HepG2 (cell line): Measurements from ENCODE around the gene TNP2. TPM values are rescaled to one million over a fixed set of nuclear protein-coding genes. Genes with fewer than 3 reads are reported as not detected.

Source experiments
- AFF4 ChIP-seq: sonication (generic); formaldehyde crosslinking; IDR thresholded peaks from 2 replicates; pipeline ENCODE4 v1.4.0; 2020; ENCODE audit warnings: missing genetic modification reagents
- CEBPZ ChIP-seq: IDR thresholded peaks from 2 replicates; pipeline ENCODE4 v1.6.1; 2012; ENCODE audit warnings: low read length, improper control_type of control experiment
- EHMT2 ChIP-seq: fragments of 200-600 bp; sonication (generic); IDR thresholded peaks from 2 replicates; pipeline ENCODE4 v1.7.0; 2017; ENCODE audit warnings: antibody characterized with exemption, low read depth, low read length, borderline replicate concordance
- FOXM1 ChIP-seq: sonication (generic); formaldehyde crosslinking; IDR thresholded peaks from 2 replicates; pipeline ENCODE4 v1.5.0; 2020; ENCODE audit warnings: missing genetic modification reagents
- HOXA5 ChIP-seq: sonication (generic); formaldehyde crosslinking; IDR thresholded peaks from 2 replicates; pipeline ENCODE4 v1.4.0; 2020; ENCODE audit warnings: missing genetic modification reagents
- MAFF ChIP-seq: IDR thresholded peaks from 2 replicates; pipeline ENCODE4 v1.6.1; 2011; ENCODE audit warnings: low read depth, low read length, improper control_type of control experiment
- NCOA1 ChIP-seq: sonication (generic); formaldehyde crosslinking; IDR thresholded peaks from 2 replicates; pipeline ENCODE4 v1.9.0; 2021; ENCODE audit warnings: missing genetic modification reagents
- NFIC ChIP-seq: IDR thresholded peaks from 2 replicates; pipeline ENCODE4 v1.6.1; 2012; ENCODE audit warnings: mild to moderate bottlenecking, low read length, inconsistent platforms
- PAX8 ChIP-seq: sonication (generic); formaldehyde crosslinking; IDR thresholded peaks from 2 replicates; pipeline ENCODE4 v1.8.0; 2022; ENCODE audit warnings: mild to moderate bottlenecking, missing genetic modification reagents, borderline replicate concordance
- POLR2A ChIP-seq, 2 experiments: IDR thresholded peaks; 2 replicates each; pipeline ENCODE4 v1.6.1; 2011; ENCODE audit warnings: low read depth in 2 of 2, low read length in 2 of 2, mild to moderate bottlenecking in 1 of 2, moderate library complexity in 1 of 2; ENCODE audit not compliant: insufficient read depth in 1 of 2
- PRDM15 ChIP-seq: sonication (generic); formaldehyde crosslinking; IDR thresholded peaks from 2 replicates; pipeline ENCODE4 v1.4.0; 2020; ENCODE audit warnings: missing genetic modification reagents
- PRMT3 ChIP-seq: sonication (generic); formaldehyde crosslinking; IDR thresholded peaks from 2 replicates; pipeline ENCODE4 v1.8.1; 2022; ENCODE audit warnings: low read depth, mild to moderate bottlenecking, moderate library complexity, missing genetic modification reagents, borderline replicate concordance
- SOX5 ChIP-seq: IDR thresholded peaks from 2 replicates; pipeline ENCODE4 v1.6.1; 2016; ENCODE audit warnings: borderline replicate concordance
- ZBTB21 ChIP-seq: sonication (generic); formaldehyde crosslinking; IDR thresholded peaks from 2 replicates; pipeline ENCODE4 v1.4.0; 2020; ENCODE audit warnings: missing genetic modification reagents
- ZC3H4 ChIP-seq: sonication (generic); formaldehyde crosslinking; IDR thresholded peaks from 2 replicates; pipeline ENCODE4 v1.4.0; 2020; ENCODE audit warnings: missing genetic modification reagents, borderline replicate concordance
- ZNF335 ChIP-seq: sonication (generic); formaldehyde crosslinking; IDR thresholded peaks from 2 replicates; pipeline ENCODE4 v1.4.0; 2020; ENCODE audit warnings: missing genetic modification reagents
- ZNF432 ChIP-seq: sonication (generic); formaldehyde crosslinking; IDR thresholded peaks from 2 replicates; pipeline ENCODE4 v1.5.0; 2020; ENCODE audit warnings: missing genetic modification reagents, mild to moderate bottlenecking, borderline replicate concordance
- ZNF44 ChIP-seq: sonication (generic); formaldehyde crosslinking; IDR thresholded peaks from 2 replicates; pipeline ENCODE4 v1.5.1; 2020; ENCODE audit warnings: mild to moderate bottlenecking, missing genetic modification reagents
- ZNF441 ChIP-seq: sonication (generic); formaldehyde crosslinking; IDR thresholded peaks from 2 replicates; pipeline ENCODE4 v1.7.0; 2021; ENCODE audit warnings: missing genetic modification reagents, borderline replicate concordance
- ZNF746 ChIP-seq: sonication (generic); formaldehyde crosslinking; IDR thresholded peaks from 2 replicates; pipeline ENCODE4 v1.8.0; 2022; ENCODE audit warnings: mild to moderate bottlenecking, missing genetic modification reagents
- ZNF782 ChIP-seq: sonication (generic); formaldehyde crosslinking; IDR thresholded peaks from 2 replicates; pipeline ENCODE4 v1.4.0; 2020; ENCODE audit warnings: missing genetic modification reagents, mild to moderate bottlenecking, borderline replicate concordance
- polyA plus RNA-seq, 8 experiments: library from polyadenylated mRNA; depleted of rRNA in 3 of 8; stranded (reverse) in 7 of 8; unstranded in 1 of 8; fragments of >200 nt; fragmentation: Illumina TruSeq in 4 of 8; extraction: Trizol in 4 of 8; gene quantifications; 2 replicates each; pipeline versions ENCODE4 v1.2.1 to v1.2.3, GENCODE V29; 2011 to 2016; ENCODE audit warnings: low read depth in 4 of 8, missing spikeins in 1 of 8, mixed read lengths in 1 of 8; ENCODE audit not compliant: insufficient read depth in 1 of 8
- total RNA-seq, 5 experiments: library from RNA; depleted of rRNA; stranded (reverse); fragments of >200 nt; fragmentation: Illumina TruSeq; extraction: Trizol; gene quantifications; 2 replicates each; pipeline ENCODE4 v1.2.3, GENCODE V29; 2016; ENCODE audit warnings: low read depth in 1 of 5

Gene TNP2
- total and polyA plus RNA-seq, 2 of the 13 experiments (the other 11 are each of a cell fraction or from before 2014, with no cell fraction given), result not detected

- TF ChIP-seq FOXM1 (no peak), AFF4 (CRISPR knock-in tag) (no peak), SOX5 (CRISPR knock-in tag) (peak; percentile 23; the same call in 1 of the 2 replicates), PAX8 (CRISPR knock-in tag) (no peak), PRDM15 (CRISPR knock-in tag) (no peak), EHMT2 (no peak), PRMT3 (no peak), ZC3H4 (CRISPR knock-in tag) (no peak), ZNF441 (CRISPR knock-in tag) (no peak), ZNF746 (CRISPR knock-in tag) (no peak), CEBPZ (no peak), ZNF44 (CRISPR knock-in tag) (no peak), POLR2A (IDR thresholded peaks at IDR 0.05; ENCODE audit: insufficient read depth in 1 of 2, low read depth in 2 of 2, low read length in 2 of 2) (no peak), NFIC (no peak), NCOA1 (CRISPR knock-in tag) (no peak), ZNF782 (CRISPR knock-in tag) (no peak), ZBTB21 (CRISPR knock-in tag) (no peak), HOXA5 (CRISPR knock-in tag) (0 out of 2 replicates have a peak, but pooled peaks have one; percentile 41), MAFF (no peak), ZNF432 (CRISPR knock-in tag) (no peak), ZNF335 (CRISPR knock-in tag) (no peak)
These were observed 30.9 kb upstream of the TNP2 start (continued) for GRCh38 chr16:11299865-11300559.
